Measurements from ENCODE around the gene PLAAT4. TPM values are rescaled to one million over a fixed set of nuclear protein-coding genes. Genes with fewer than 3 reads are reported as not detected.

Gene PLAAT4
- total and polyA plus RNA-seq, 2 of the 8 experiments (the other 6 are each of a cell fraction or from before 2014, with no cell fraction given) = 2.8 to 4.1 TPM

GRCh38 chr11:63590024-63590788, 53.6 kb downstream of the PLAAT4 start (continued):
- TF ChIP-seq NRF1 (IDR thresholded peaks at IDR 0.05; ENCODE audit: low read depth, low read length) (no peak), POLR2A (IDR thresholded peaks at IDR 0.05; ENCODE audit: control extremely low read depth in 1 of 2, low read depth in 2 of 2, low read length in 2 of 2) (no peak), TBP (IDR thresholded peaks at IDR 0.05; ENCODE audit: low read depth, low read length) (no peak), RAD21 (IDR thresholded peaks at IDR 0.05 in 1 of 2, conservative IDR thresholded peaks at IDR 0.05 in 1 of 2; ENCODE audit: low read depth in 2 of 2, low read length in 2 of 2) (no peak), GABPA (IDR thresholded peaks at IDR 0.05; ENCODE audit: borderline replicate concordance, insufficient read depth, low read length) (no peak), EZH2 (IDR thresholded peaks at IDR 0.05; ENCODE audit: low read depth, low read length, severe bottlenecking) (no peak), MAX (IDR thresholded peaks at IDR 0.05) (no peak), RNF2 (IDR thresholded peaks at IDR 0.05; ENCODE audit: borderline replicate concordance, low read depth, low read length, missing control alignments, poor library complexity, severe bottlenecking) (no peak), SP2 (IDR thresholded peaks at IDR 0.05; ENCODE audit: low read length) (no peak)

All from H1 (cell line).